ENCODE data around the gene CASP2.

DNA sequence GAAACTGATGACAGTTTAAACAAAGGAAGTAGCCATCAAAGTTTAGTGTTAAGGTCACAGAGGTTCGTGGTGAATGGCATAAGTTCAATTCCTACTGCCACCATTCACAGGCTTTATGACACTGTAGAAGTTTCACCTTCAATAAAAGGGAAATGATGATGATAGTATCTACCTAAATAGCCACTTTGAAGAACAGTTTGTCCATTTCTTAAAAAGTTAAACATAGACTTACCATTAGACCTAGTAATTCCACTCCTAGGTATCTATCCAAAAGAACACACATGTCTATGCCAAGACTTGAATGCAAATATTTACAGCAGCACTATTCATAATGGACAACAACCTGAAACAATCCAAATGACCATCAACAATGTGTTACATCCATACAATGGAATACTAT is 43.8 kb upstream of the CASP2 start:
- TF ChIP-seq, protein P1, sequence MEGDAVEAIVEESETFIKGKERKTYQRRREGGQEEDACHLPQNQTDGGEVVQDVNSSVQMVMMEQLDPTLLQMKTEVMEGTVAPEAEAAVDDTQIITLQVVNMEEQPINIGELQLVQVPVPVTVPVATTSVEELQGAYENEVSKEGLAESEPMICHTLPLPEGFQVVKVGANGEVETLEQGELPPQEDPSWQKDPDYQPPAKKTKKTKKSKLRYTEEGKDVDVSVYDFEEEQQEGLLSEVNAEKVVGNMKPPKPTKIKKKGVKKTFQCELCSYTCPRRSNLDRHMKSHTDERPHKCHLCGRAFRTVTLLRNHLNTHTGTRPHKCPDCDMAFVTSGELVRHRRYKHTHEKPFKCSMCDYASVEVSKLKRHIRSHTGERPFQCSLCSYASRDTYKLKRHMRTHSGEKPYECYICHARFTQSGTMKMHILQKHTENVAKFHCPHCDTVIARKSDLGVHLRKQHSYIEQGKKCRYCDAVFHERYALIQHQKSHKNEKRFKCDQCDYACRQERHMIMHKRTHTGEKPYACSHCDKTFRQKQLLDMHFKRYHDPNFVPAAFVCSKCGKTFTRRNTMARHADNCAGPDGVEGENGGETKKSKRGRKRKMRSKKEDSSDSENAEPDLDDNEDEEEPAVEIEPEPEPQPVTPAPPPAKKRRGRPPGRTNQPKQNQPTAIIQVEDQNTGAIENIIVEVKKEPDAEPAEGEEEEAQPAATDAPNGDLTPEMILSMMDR (IDR thresholded peaks at IDR 0.05): no peak
- TF ChIP-seq POLR2A (IDR thresholded peaks at IDR 0.05): no peak

Data from esophagus squamous epithelium (tissue), 4 donors.